Liver (tissue), 9 donors: ENCODE results near the gene MYBPC1. TPM values are rescaled to one million over a fixed set of nuclear protein-coding genes. Genes with fewer than 3 reads are reported as not detected.

Experiments used
- DNase-seq: peaks from one replicate; pipeline ENCODE4 v3.0.0-alpha.2; 2017; ENCODE audit warnings: low spot score
- H3K27ac ChIP-seq, 2 donors: one replicate each; pipeline ENCODE4 v1.7.0; 2013; ENCODE audit warnings: inconsistent platforms in 2 of 2, low read length in 2 of 2, control low read depth in 1 of 2, low read depth in 1 of 2, mild to moderate bottlenecking in 1 of 2
- H3K27me3 ChIP-seq, 4 donors: one replicate each; pipeline versions ENCODE4 v1.6.1 to v1.7.0; 2013; ENCODE audit warnings: low read length in 3 of 4, inconsistent platforms in 1 of 4, mild to moderate bottlenecking in 1 of 4, moderate library complexity in 1 of 4; ENCODE audit not compliant: control insufficient read depth in 4 of 4, insufficient read depth in 4 of 4
- H3K36me3 ChIP-seq, 4 donors: one replicate each; pipeline versions ENCODE4 v1.6.1 to v1.7.0; 2013; ENCODE audit warnings: low read length in 3 of 4, mild to moderate bottlenecking in 3 of 4, low read depth in 1 of 4, moderate library complexity in 1 of 4; ENCODE audit not compliant: control insufficient read depth in 4 of 4, insufficient read depth in 3 of 4
- H3K4me1 ChIP-seq, 4 donors: one replicate each; pipeline versions ENCODE4 v1.6.1 to v1.7.0; 2013; ENCODE audit warnings: low read length in 3 of 4, mild to moderate bottlenecking in 3 of 4, moderate library complexity in 1 of 4; ENCODE audit not compliant: control insufficient read depth in 4 of 4, insufficient read depth in 4 of 4
- H3K4me3 ChIP-seq, 3 donors: one replicate each; pipeline versions ENCODE4 v1.6.1 to v1.7.0; 2013; ENCODE audit warnings: low read length in 3 of 3, control low read depth in 1 of 3, low read depth in 1 of 3, mild to moderate bottlenecking in 1 of 3
- H3K9ac ChIP-seq, 2 donors: one replicate each; pipeline ENCODE4 v1.7.0; 2013; ENCODE audit warnings: low read length in 2 of 2, mild to moderate bottlenecking in 2 of 2, moderate library complexity in 2 of 2, control low read depth in 1 of 2, low read depth in 1 of 2
- H3K9me3 ChIP-seq, 4 donors: one replicate each; pipeline versions ENCODE4 v1.6.1 to v1.7.0; 2013; ENCODE audit warnings: low read length in 3 of 4; ENCODE audit not compliant: control insufficient read depth in 4 of 4
- ATF3 ChIP-seq: IDR thresholded peaks from 2 replicates; pipeline ENCODE4 v1.6.1; 2016; ENCODE audit warnings: antibody characterized with exemption
- CTCF ChIP-seq: fragments of 150-350 bp; IDR thresholded peaks from 2 replicates; pipeline ENCODE4 v1.5.1; 2017; ENCODE audit warnings: improper control_type of control experiment, low read depth, low read length; ENCODE audit not compliant: missing input control
- EGR1 ChIP-seq, 2 donors: IDR thresholded peaks; 2 replicates each; pipeline ENCODE4 v1.6.1; 2016 to 2018; ENCODE audit warnings: antibody characterized with exemption in 2 of 2, low read depth in 2 of 2
- FOXA1 ChIP-seq: IDR thresholded peaks from 2 replicates; pipeline ENCODE4 v1.6.1; 2016; ENCODE audit warnings: antibody characterized with exemption
- FOXA2 ChIP-seq: IDR thresholded peaks from 2 replicates; pipeline ENCODE4 v1.6.1; 2016; ENCODE audit warnings: antibody characterized with exemption
- GABPA ChIP-seq, 2 donors: IDR thresholded peaks in 1 of 2; conservative IDR thresholded peaks in 1 of 2; 2 replicates each; pipeline ENCODE4 v1.6.1; 2016; ENCODE audit warnings: antibody characterized with exemption in 2 of 2, mild to moderate bottlenecking in 1 of 2, moderate library complexity in 1 of 2
- HNF4A ChIP-seq, 2 donors: conservative IDR thresholded peaks; 2 replicates each; pipeline ENCODE4 v1.6.1; 2016; ENCODE audit warnings: antibody characterized with exemption in 2 of 2, mild to moderate bottlenecking in 2 of 2
- HNF4G ChIP-seq: IDR thresholded peaks from 2 replicates; pipeline ENCODE4 v1.6.1; 2016; ENCODE audit warnings: antibody characterized with exemption
- JUND ChIP-seq, 2 donors: IDR thresholded peaks; 2 replicates each; pipeline ENCODE4 v1.6.1; 2016; ENCODE audit warnings: antibody characterized with exemption in 2 of 2
- MAX ChIP-seq: IDR thresholded peaks from 2 replicates; pipeline ENCODE4 v1.6.1; 2016; ENCODE audit warnings: antibody characterized with exemption
- NR2F2 ChIP-seq: IDR thresholded peaks from 2 replicates; pipeline ENCODE4 v1.6.1; 2016; ENCODE audit warnings: antibody characterized with exemption
- RAD21 ChIP-seq, 2 donors: IDR thresholded peaks; 2 replicates each; pipeline ENCODE4 v1.6.1; 2016; ENCODE audit warnings: antibody characterized with exemption in 2 of 2, mild to moderate bottlenecking in 2 of 2
- REST ChIP-seq: IDR thresholded peaks from 2 replicates; pipeline ENCODE4 v1.6.1; 2016; ENCODE audit warnings: antibody characterized with exemption, mild to moderate bottlenecking
- RXRA ChIP-seq, 2 donors: IDR thresholded peaks; 2 replicates each; pipeline ENCODE4 v1.6.1; 2017 to 2018; ENCODE audit warnings: antibody characterized with exemption in 2 of 2, mild to moderate bottlenecking in 1 of 2
- SP1 ChIP-seq: IDR thresholded peaks from 2 replicates; pipeline ENCODE4 v1.6.1; 2018; ENCODE audit warnings: antibody characterized with exemption, mild to moderate bottlenecking
- TAF1 ChIP-seq: conservative IDR thresholded peaks from 2 replicates; pipeline ENCODE4 v1.6.1; 2016; ENCODE audit warnings: antibody characterized with exemption, mild to moderate bottlenecking
- YY1 ChIP-seq: IDR thresholded peaks from 2 replicates; pipeline ENCODE4 v1.6.1; 2016; ENCODE audit warnings: antibody characterized with exemption, mild to moderate bottlenecking
- ZBTB33 ChIP-seq: IDR thresholded peaks from 2 replicates; pipeline ENCODE4 v1.6.1; 2016; ENCODE audit warnings: antibody characterized with exemption
- WGBS: extraction: QIAGEN DNeasy Blood & Tissue Kit; methylation state at CpG from one replicate; pipeline ENCODE4 v1.1.7; 2013; 5-methylcytosine and 5-hydroxymethylcytosine counted together
- polyA plus RNA-seq, 2 donors: library from polyadenylated mRNA; stranded (reverse) in 1 of 2; unstranded in 1 of 2; fragments of 200-250 nt in 1 of 2; fragments of >200 nt in 1 of 2; fragmentation: Nextera tagmentation in 1 of 2; extraction: Ambion mirVana in 1 of 2; gene quantifications; one replicate each; pipeline versions ENCODE4 v1.2.1 to v1.2.3, GENCODE V29; 2013 to 2015
- total RNA-seq, 2 donors: library from RNA; depleted of rRNA; stranded (reverse); fragments of >200 nt; gene quantifications; one replicate each; pipeline ENCODE4 v1.2.3, GENCODE V29; 2014
- donor health status: healthy.
- donor health status: healthy.
- donor health status: healthy.
- donor health status: healthy.
- donor health status: healthy.

The MYBPC1 gene
- total and polyA plus RNA-seq, 4 donors = under 0.01 TPM; not detected in 3

GRCh38 chr12:101634724-101635123 is 40.0 kb downstream of the MYBPC1 start:
- TF ChIP-seq FOXA2 = no peak
- TF ChIP-seq HNF4G = no peak
- no peak for TF ChIP-seq ZBTB33
- TF ChIP-seq ATF3 = no peak
- TF ChIP-seq RAD21 (IDR thresholded peaks at IDR 0.05) = no peak
- no peak for TF ChIP-seq REST
- no peak for TF ChIP-seq TAF1
- TF ChIP-seq JUND (IDR thresholded peaks at IDR 0.05) = no peak
- TF ChIP-seq NR2F2 = no peak
- no peak for TF ChIP-seq CTCF
- TF ChIP-seq FOXA1 = no peak
- TF ChIP-seq YY1 = no peak
- TF ChIP-seq EGR1 (IDR thresholded peaks at IDR 0.05; ENCODE audit: low read depth in 2 of 2) = no peak
- no peak for TF ChIP-seq GABPA (IDR thresholded peaks at IDR 0.05 in 1 of 2, conservative IDR thresholded peaks at IDR 0.05 in 1 of 2)
- TF ChIP-seq SP1 = no peak
- no peak for TF ChIP-seq MAX
- no peak for TF ChIP-seq HNF4A (conservative IDR thresholded peaks at IDR 0.05)
- no peak for TF ChIP-seq RXRA (IDR thresholded peaks at IDR 0.05)
- no peak overlapping the region for H3K4me3 ChIP-seq
- H3K9ac ChIP-seq = no peak overlapping the region
- WGBS = 81% methylated on average over 2 of the region's 2 CpGs
- no peak for DNase-seq
- no peaks in the 10 kb centered on the region for H3K9me3 ChIP-seq
- no peaks in the 10 kb centered on the region for H3K4me1 ChIP-seq
- no peaks in the 10 kb centered on the region for H3K27me3 ChIP-seq
- H3K27ac ChIP-seq = no peak overlapping the region
- no peaks in the 10 kb centered on the region for H3K36me3 ChIP-seq
